Measurements from ENCODE around the gene OPN3. TPM values are rescaled to one million over a fixed set of nuclear protein-coding genes. Genes with fewer than 3 reads are reported as not detected.

OPN3 gene
- total and polyA plus RNA-seq, 9 of the 15 experiments (the other 6 are each of a cell fraction or from before 2014, with no cell fraction given) = 4.2 to 34.6 (median 17.0) TPM

DNA sequence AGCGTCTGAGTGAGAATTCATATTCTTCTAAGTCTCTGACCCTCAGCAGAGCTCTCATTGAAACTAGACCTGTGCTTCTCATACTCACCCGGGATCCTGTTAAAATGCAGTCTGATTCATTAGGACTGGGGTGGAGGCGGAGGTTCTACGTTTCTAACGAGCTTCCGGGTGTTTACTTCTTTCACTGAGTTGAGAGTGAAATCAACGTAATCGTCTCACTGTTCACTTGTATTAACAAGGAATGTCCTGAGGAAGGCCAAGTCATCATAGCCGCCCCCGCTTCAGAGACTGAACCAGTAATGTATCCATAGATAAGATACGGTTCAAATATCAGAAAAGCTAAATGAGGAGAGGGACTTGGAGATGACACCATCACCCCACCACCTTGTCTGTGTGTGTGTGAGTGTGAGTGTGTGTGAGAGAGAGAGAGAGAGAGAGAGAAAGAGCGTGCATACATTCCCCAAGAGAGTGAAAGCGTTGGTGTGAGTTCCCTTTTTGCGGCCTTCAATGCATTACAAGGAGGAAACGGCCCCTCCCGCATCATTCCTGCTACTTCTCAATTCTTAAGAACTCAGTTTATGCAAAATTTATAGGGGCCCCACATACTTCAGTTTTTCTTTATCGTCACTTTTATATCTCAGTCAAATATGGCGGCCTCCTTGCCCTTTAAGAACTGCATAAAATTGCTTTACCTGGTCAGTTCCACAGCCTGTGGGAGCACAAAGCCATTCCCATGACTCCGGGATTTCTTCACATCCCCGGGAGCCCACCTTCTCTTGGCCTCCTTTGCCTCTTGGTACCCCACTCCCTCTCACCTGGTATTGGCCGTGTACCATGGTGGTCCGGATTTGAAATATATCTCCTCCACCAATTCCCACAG lies 88.2 kb downstream of the OPN3 start (continued):
- TF ChIP-seq AFF1 (IDR thresholded peaks at IDR 0.05; ENCODE audit: low read depth in 1 of 2, partially characterized antibody in 2 of 2) = peak in 1 of 2 experiments; percentile 83
- TF ChIP-seq ETV6 (IDR thresholded peaks at IDR 0.05; ENCODE audit: borderline replicate concordance in 1 of 2, low read depth in 2 of 2, low read length in 1 of 2) = peak in 1 of 2 experiments; percentile 58; a peak in 2 of 4 replicates
- TF ChIP-seq ETV6 (CRISPR knock-in tag; IDR thresholded peaks at IDR 0.05; ENCODE audit: borderline replicate concordance) = no peak
- TF ChIP-seq SP1 (CRISPR knock-in tag; IDR thresholded peaks at IDR 0.05) = 0 out of 2 replicates have a peak, but pooled peaks have one; percentile 51
- peak; percentile 58 for TF ChIP-seq CCNT2 (IDR thresholded peaks at IDR 0.05; ENCODE audit: borderline replicate concordance, extremely low read depth, insufficient read length, low read depth, low read length)
- no peak for TF ChIP-seq MCM7 (IDR thresholded peaks at IDR 0.05)
- peak; percentile 74; the same call in 1 of the 2 replicates for TF ChIP-seq SOX6 (IDR thresholded peaks at IDR 0.05)
- TF ChIP-seq KAT7 (CRISPR knock-in tag; IDR thresholded peaks at IDR 0.05; ENCODE audit: borderline replicate concordance) = no peak
- TF ChIP-seq NUFIP1 (IDR thresholded peaks at IDR 0.05; ENCODE audit: partially characterized antibody) = no peak
- TF ChIP-seq YBX1 (IDR thresholded peaks at IDR 0.05) = no peak
- TF ChIP-seq ETV5 (CRISPR knock-in tag; IDR thresholded peaks at IDR 0.05; ENCODE audit: low read depth) = peak; percentile 71
- peak in 1 of 2 experiments; percentile 82; a peak in 2 of 4 replicates for TF ChIP-seq RCOR1 (IDR thresholded peaks at IDR 0.05; ENCODE audit: borderline replicate concordance in 1 of 2, low read depth in 2 of 2, low read length in 2 of 2)
- no peak for TF ChIP-seq TCF15 (CRISPR knock-in tag; IDR thresholded peaks at IDR 0.05)
- no peak for TF ChIP-seq PBX2 (CRISPR knock-in tag; IDR thresholded peaks at IDR 0.05; ENCODE audit: low read depth)
- 0 out of 2 replicates have a peak, but pooled peaks have one; percentile 11 for TF ChIP-seq PBX2 (tag; conservative IDR thresholded peaks at IDR 0.05; ENCODE audit: low read depth)
- peak; percentile 12; the same call in 1 of the 2 replicates for TF ChIP-seq BHLHE40 (IDR thresholded peaks at IDR 0.05; ENCODE audit: low read length)
- TF ChIP-seq GTF2E2 (tag; IDR thresholded peaks at IDR 0.05) = peak; percentile 52; the same call in 1 of the 2 replicates
- TF ChIP-seq ZNF121 (CRISPR knock-in tag; conservative IDR thresholded peaks at IDR 0.05) = no peak
